ENCODE measurements around the gene SPAG17. TPM values are rescaled to one million over a fixed set of nuclear protein-coding genes. Genes with fewer than 3 reads are reported as not detected.

The SPAG17 gene
- total and polyA plus RNA-seq, 2 of the 13 experiments (the other 11 are each of a cell fraction or from before 2014, with no cell fraction given), result not detected

DNA sequence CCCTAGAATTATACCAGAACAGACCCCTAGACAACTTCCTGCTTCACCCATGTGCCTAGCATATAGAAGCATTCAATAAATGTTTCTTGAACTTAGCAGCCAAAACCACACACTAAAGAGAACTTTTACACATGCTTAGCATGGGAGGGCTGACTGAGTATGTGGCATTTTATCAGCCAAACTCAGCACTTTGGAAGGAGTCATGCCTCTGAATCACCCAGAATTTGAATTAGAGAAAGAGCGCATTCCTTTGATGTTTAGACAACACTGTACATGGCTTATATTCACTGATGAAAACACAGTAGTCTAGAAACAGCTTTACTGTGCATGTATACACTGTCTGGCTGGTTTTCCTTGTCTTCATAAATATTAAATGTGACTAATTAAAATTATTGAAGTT, 26.1 kb downstream of the SPAG17 start:
- Histone ChIP-seq H3K79me2 (ENCODE audit: insufficient read depth, low read length) (no peaks in the 10 kb centered on the region), H3K36me3 (replicated peaks in 1 of 2; ENCODE audit: control insufficient read depth in 1 of 2, insufficient read depth in 2 of 2, low read length in 2 of 2) (no peaks in the 10 kb centered on the region), H4K20me1 (ENCODE audit: insufficient read depth, low read length) (no peaks in the 10 kb centered on the region), H3K4me2 (ENCODE audit: low read depth, low read length) (no peak overlapping the region), H3K4me1 (ENCODE audit: insufficient read depth, low read length) (no peaks in the 10 kb centered on the region), H3K27ac (ENCODE audit: extremely low read length, insufficient read depth, low read length) (no peak overlapping the region), H3K9ac (ENCODE audit: insufficient read depth, low read depth, low read length) (no peak overlapping the region), H3K27me3 (ENCODE audit: control insufficient read depth in 1 of 2, insufficient read depth in 2 of 2, low read length in 2 of 2) (no peaks in the 10 kb centered on the region), H3K9me3 (ENCODE audit: low read length) (no peaks in the 10 kb centered on the region), H2AFZ (ENCODE audit: low read length) (no peak overlapping the region), H3K4me3 (replicated peaks in 1 of 3; ENCODE audit: insufficient read depth in 1 of 3, low read depth in 2 of 3, low read length in 3 of 3) (no peak overlapping the region)
- intact Hi-C loops (cut with micrococcal nuclease; ENCODE audit: unreplicated experiment), result loop anchor here (10.0 kb wide), 1 partner anchor 556 kb away; no protein-coding TSS in a partner anchor
- 47% methylated on average over 1 of the region's 1 CpG for WGBS (ENCODE audit: low lambda C conversion rate)
- DNase-seq (ENCODE audit: low spot score), result no peak
- in situ Hi-C loops (cut with HindIII; ENCODE audit: extremely low pct_ligation_motif_present, low pct_unique_long_range_greater_than_20kb), result loop anchor here (25.0 kb wide), 1 partner anchor 853 kb away; no protein-coding TSS in a partner anchor
- ChIA-PET POLR2A (no interaction called here), CTCF (ENCODE audit: low intra/inter-chr PET ratio, low total read pairs) (no interaction called here)
- TF ChIP-seq ZNF660 (CRISPR knock-in tag; IDR thresholded peaks at IDR 0.05; ENCODE audit: borderline replicate concordance, low read depth), result no peak
- TF ChIP-seq GATAD2A (CRISPR knock-in tag; IDR thresholded peaks at IDR 0.05), result no peak
- no peak for TF ChIP-seq LCORL (IDR thresholded peaks at IDR 0.05)
- no peak for TF ChIP-seq LCORL (CRISPR knock-in tag; IDR thresholded peaks at IDR 0.05)
- TF ChIP-seq YEATS2 (CRISPR knock-in tag; IDR thresholded peaks at IDR 0.05; ENCODE audit: borderline replicate concordance), result no peak
- no peak for TF ChIP-seq ZNF431 (CRISPR knock-in tag; IDR thresholded peaks at IDR 0.05; ENCODE audit: borderline replicate concordance, low read depth)
- no peak for TF ChIP-seq EED (CRISPR knock-in tag; IDR thresholded peaks at IDR 0.05)
- TF ChIP-seq, protein P1, sequence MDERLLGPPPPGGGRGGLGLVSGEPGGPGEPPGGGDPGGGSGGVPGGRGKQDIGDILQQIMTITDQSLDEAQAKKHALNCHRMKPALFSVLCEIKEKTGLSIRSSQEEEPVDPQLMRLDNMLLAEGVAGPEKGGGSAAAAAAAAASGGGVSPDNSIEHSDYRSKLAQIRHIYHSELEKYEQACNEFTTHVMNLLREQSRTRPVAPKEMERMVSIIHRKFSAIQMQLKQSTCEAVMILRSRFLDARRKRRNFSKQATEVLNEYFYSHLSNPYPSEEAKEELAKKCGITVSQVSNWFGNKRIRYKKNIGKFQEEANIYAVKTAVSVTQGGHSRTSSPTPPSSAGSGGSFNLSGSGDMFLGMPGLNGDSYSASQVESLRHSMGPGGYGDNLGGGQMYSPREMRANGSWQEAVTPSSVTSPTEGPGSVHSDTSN (CRISPR knock-in tag; IDR thresholded peaks at IDR 0.05), result no peak
- TF ChIP-seq MEF2D (CRISPR knock-in tag; IDR thresholded peaks at IDR 0.05), result no peak
- no peak for TF ChIP-seq ZNF263 (CRISPR knock-in tag; IDR thresholded peaks at IDR 0.05)
- TF ChIP-seq, protein P2, sequence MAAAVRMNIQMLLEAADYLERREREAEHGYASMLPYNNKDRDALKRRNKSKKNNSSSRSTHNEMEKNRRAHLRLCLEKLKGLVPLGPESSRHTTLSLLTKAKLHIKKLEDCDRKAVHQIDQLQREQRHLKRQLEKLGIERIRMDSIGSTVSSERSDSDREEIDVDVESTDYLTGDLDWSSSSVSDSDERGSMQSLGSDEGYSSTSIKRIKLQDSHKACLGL (CRISPR knock-in tag; IDR thresholded peaks at IDR 0.05), result no peak
- no TSS peak for BruUV-seq (replicated peaks)
- ATAC-seq, result no peak
- FAIRE-seq, result no peak
